Fibroblast of lung (primary cell): ENCODE results near the gene CCNC. TPM values are rescaled to one million over a fixed set of nuclear protein-coding genes. Genes with fewer than 3 reads are reported as not detected.

ENCODE experiments used
- DNase-seq, 2 donors: peaks; one replicate each; pipeline versions ENCODE4 v3.0.0 to v3.0.0-alpha.2; 2010; ENCODE audit warnings: low read depth in 2 of 2
- H2AFZ ChIP-seq: 2 replicates; pipeline ENCODE4 v1.5.1; 2012; ENCODE audit warnings: low read length, control low read depth, inconsistent platforms
- H3K27ac ChIP-seq: 2 replicates; pipeline ENCODE4 v1.5.1; 2011; ENCODE audit warnings: low read length, control low read depth; ENCODE audit not compliant: insufficient read depth
- H3K27me3 ChIP-seq: 2 replicates; pipeline ENCODE4 v1.5.1; 2011; ENCODE audit warnings: mild to moderate bottlenecking, low read length; ENCODE audit not compliant: control insufficient read depth, insufficient read depth
- H3K36me3 ChIP-seq: 2 replicates; pipeline ENCODE4 v1.5.1; 2011; ENCODE audit warnings: low read length; ENCODE audit not compliant: control insufficient read depth, insufficient read depth
- H3K4me1 ChIP-seq: 2 replicates; pipeline ENCODE4 v1.5.1; 2011; ENCODE audit warnings: low read length; ENCODE audit not compliant: control insufficient read depth, insufficient read depth; ENCODE audit errors: extremely low read depth
- H3K4me2 ChIP-seq: 2 replicates; pipeline ENCODE4 v1.5.1; 2011; ENCODE audit warnings: low read length, control low read depth; ENCODE audit not compliant: insufficient read depth; ENCODE audit errors: extremely low read depth
- H3K4me3 ChIP-seq, 4 experiments: fragments of 200-600 bp in 1 of 4; sonication (generic) in 1 of 4; replicated peaks in 1 of 4; 2 replicates each; pipeline ENCODE4 v1.5.1; 2011 to 2016; ENCODE audit warnings: low read length in 4 of 4, low read depth in 3 of 4, mild to moderate bottlenecking in 3 of 4, control low read depth in 2 of 4, inconsistent platforms in 1 of 4, mixed read lengths in 1 of 4; ENCODE audit not compliant: insufficient read depth in 1 of 4; ENCODE audit errors: control extremely low read depth in 1 of 4
- H3K79me2 ChIP-seq: 2 replicates; pipeline ENCODE4 v1.5.1; 2012; ENCODE audit warnings: mild to moderate bottlenecking, low read length, inconsistent platforms; ENCODE audit not compliant: control insufficient read depth, insufficient read depth
- H3K9ac ChIP-seq: 2 replicates; pipeline ENCODE4 v1.5.1; 2011; ENCODE audit warnings: mild to moderate bottlenecking, low read length, control low read depth; ENCODE audit not compliant: insufficient read depth
- H3K9me3 ChIP-seq: 2 replicates; pipeline ENCODE4 v1.5.1; 2012; ENCODE audit warnings: low read depth, low read length; ENCODE audit not compliant: control insufficient read depth, insufficient read depth
- H4K20me1 ChIP-seq: 2 replicates; pipeline ENCODE4 v1.5.1; 2011; ENCODE audit warnings: low read length; ENCODE audit not compliant: control insufficient read depth, insufficient read depth; ENCODE audit errors: extremely low read depth
- CTCF ChIP-seq, 2 donors: IDR thresholded peaks in 1 of 2; conservative IDR thresholded peaks in 1 of 2; 1 replicate in 1 of 2; 2 replicates in 1 of 2; pipeline ENCODE4 v1.5.1; 2011 to 2012; ENCODE audit warnings: low read length in 2 of 2, control low read depth in 1 of 2, inconsistent platforms in 1 of 2, low read depth in 1 of 2, mild to moderate bottlenecking in 1 of 2
- EZH2 ChIP-seq: IDR thresholded peaks from 2 replicates; pipeline ENCODE4 v1.5.1; 2012; ENCODE audit warnings: low read length, control low read depth, mild to moderate bottlenecking; ENCODE audit errors: missing control alignments
- polyA plus RNA-seq, 2 donors: library from polyadenylated mRNA; depleted of rRNA in 1 of 2; stranded (reverse) in 1 of 2; unstranded in 1 of 2; fragments of >200 nt; gene quantifications; 2 replicates each; pipeline ENCODE4 v1.2.1, GENCODE V29; 2011 to 2012; ENCODE audit warnings: missing spikeins in 1 of 2
- total RNA-seq: library from RNA; depleted of rRNA; stranded (reverse); fragments of >200 nt; gene quantifications from 2 replicates; pipeline ENCODE4 v1.2.1, GENCODE V29; 2014

The CCNC gene
- total and polyA plus RNA-seq, 2 donors (not counting 1 experiment from before 2014, with no cell fraction given), result 50.0 to 57.2 TPM

- no peak for DNase-seq
- H3K4me2 ChIP-seq, result no peak overlapping the region
- H4K20me1 ChIP-seq, result no peaks in the 10 kb centered on the region
- H3K4me3 ChIP-seq, result no peak overlapping the region
- H3K27ac ChIP-seq, result no peak overlapping the region
- no peak for TF ChIP-seq CTCF (conservative IDR thresholded peaks at IDR 0.05 in 1 of 2, IDR thresholded peaks at IDR 0.05 in 1 of 2; ENCODE audit: low read depth in 1 of 2, low read length in 2 of 2)
- TF ChIP-seq EZH2, result no peak
- H2AFZ ChIP-seq, result no peak overlapping the region
- H3K27me3 ChIP-seq, result peaks cover 80% of the 10 kb centered on the region
- no peaks in the 10 kb centered on the region for H3K4me1 ChIP-seq
- no peaks in the 10 kb centered on the region for H3K9me3 ChIP-seq
- no peak overlapping the region for H3K9ac ChIP-seq
- H3K36me3 ChIP-seq, result no peaks in the 10 kb centered on the region
- no peaks in the 10 kb centered on the region for H3K79me2 ChIP-seq
Observed at GRCh38 chr6:99611148-99611547, 42.7 kb upstream of the CCNC start.

- Histone ChIP-seq H4K20me1 (no peaks in the 10 kb centered on the region), H3K9me3 (no peaks in the 10 kb centered on the region), H3K4me2 (no peak overlapping the region), H3K36me3 (no peaks in the 10 kb centered on the region), H2AFZ (no peak overlapping the region), H3K4me3 (no peak overlapping the region), H3K4me1 (no peaks in the 10 kb centered on the region), H3K79me2 (no peaks in the 10 kb centered on the region), H3K27ac (no peak overlapping the region), H3K27me3 (peaks cover 90% of the 10 kb centered on the region), H3K9ac (no peak overlapping the region)
- DNase-seq, result no peak
- TF ChIP-seq CTCF (conservative IDR thresholded peaks at IDR 0.05 in 1 of 2, IDR thresholded peaks at IDR 0.05 in 1 of 2; ENCODE audit: low read depth in 1 of 2, low read length in 2 of 2), result no peak
- no peak for TF ChIP-seq EZH2
Observed at GRCh38 chr6:99609905-99610489, 41.5 kb upstream of the CCNC start.

GRCh38 chr6:99608886-99609482 lies 40.5 kb upstream of the CCNC start:
- TF ChIP-seq EZH2 (no peak), CTCF (conservative IDR thresholded peaks at IDR 0.05 in 1 of 2, IDR thresholded peaks at IDR 0.05 in 1 of 2; ENCODE audit: low read depth in 1 of 2, low read length in 2 of 2) (no peak)
- H3K9me3 ChIP-seq, result no peaks in the 10 kb centered on the region
- no peak overlapping the region for H3K9ac ChIP-seq
- no peaks in the 10 kb centered on the region for H3K79me2 ChIP-seq
- H2AFZ ChIP-seq, result no peak overlapping the region
- H4K20me1 ChIP-seq, result no peaks in the 10 kb centered on the region
- H3K27me3 ChIP-seq, result peaks cover 90% of the 10 kb centered on the region
- no peak for DNase-seq
- H3K4me1 ChIP-seq, result no peaks in the 10 kb centered on the region
- H3K36me3 ChIP-seq, result no peaks in the 10 kb centered on the region
- no peak overlapping the region for H3K4me2 ChIP-seq
- no peak overlapping the region for H3K27ac ChIP-seq
- no peak overlapping the region for H3K4me3 ChIP-seq
